ENCODE measurements around the gene OMP.

The OMP gene

DNA sequence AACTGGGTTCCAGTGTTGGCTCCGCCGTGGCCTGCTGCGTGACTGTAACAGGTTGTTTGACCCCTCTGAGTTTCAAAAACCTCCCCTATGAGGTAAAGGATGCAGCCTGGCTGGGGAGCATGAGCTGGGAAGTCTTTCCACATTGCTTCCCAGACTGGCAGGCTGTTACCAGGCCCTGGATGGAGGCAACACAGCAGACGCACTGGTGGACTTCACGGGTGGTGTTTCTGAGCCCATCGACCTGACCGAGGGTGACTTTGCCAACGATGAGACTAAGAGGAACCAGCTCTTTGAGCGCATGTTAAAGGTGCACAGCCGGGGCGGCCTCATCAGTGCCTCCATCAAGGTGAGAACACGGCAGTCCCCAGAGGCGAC, 11.4 kb downstream of the OMP start (continued):
- TF ChIP-seq, protein P1, sequence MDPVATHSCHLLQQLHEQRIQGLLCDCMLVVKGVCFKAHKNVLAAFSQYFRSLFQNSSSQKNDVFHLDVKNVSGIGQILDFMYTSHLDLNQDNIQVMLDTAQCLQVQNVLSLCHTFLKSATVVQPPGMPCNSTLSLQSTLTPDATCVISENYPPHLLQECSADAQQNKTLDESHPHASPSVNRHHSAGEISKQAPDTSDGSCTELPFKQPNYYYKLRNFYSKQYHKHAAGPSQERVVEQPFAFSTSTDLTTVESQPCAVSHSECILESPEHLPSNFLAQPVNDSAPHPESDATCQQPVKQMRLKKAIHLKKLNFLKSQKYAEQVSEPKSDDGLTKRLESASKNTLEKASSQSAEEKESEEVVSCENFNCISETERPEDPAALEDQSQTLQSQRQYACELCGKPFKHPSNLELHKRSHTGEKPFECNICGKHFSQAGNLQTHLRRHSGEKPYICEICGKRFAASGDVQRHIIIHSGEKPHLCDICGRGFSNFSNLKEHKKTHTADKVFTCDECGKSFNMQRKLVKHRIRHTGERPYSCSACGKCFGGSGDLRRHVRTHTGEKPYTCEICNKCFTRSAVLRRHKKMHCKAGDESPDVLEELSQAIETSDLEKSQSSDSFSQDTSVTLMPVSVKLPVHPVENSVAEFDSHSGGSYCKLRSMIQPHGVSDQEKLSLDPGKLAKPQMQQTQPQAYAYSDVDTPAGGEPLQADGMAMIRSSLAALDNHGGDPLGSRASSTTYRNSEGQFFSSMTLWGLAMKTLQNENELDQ (tag by site-specific recombination; IDR thresholded peaks at IDR 0.05; ENCODE audit: low read depth), result no peak

DNA sequence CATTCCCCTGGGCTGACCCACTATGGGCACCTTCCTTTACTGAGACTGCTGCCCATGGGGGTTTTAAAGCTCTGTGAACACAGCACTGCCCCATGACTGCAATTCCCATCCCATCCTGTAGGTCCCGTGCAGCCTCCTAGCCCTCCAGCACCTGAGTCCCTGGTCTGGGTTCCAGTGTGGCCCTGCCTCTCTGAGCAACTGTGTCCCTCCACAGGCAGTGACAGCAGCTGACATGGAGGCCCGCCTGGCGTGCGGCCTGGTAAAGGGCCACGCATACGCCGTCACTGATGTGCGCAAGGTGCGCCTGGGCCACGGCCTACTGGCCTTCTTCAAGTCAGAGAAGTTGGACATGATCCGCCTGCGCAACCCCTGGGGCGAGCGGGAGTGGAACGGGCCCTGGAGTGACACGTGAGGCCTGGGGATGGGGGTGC, 12.6 kb downstream of the OMP start:
- no peaks in the 10 kb centered on the region for H3K36me3 ChIP-seq (ENCODE audit: control insufficient read depth in 2 of 2, insufficient read depth in 1 of 2, low read length in 2 of 2)
- TF ChIP-seq, protein P2, sequence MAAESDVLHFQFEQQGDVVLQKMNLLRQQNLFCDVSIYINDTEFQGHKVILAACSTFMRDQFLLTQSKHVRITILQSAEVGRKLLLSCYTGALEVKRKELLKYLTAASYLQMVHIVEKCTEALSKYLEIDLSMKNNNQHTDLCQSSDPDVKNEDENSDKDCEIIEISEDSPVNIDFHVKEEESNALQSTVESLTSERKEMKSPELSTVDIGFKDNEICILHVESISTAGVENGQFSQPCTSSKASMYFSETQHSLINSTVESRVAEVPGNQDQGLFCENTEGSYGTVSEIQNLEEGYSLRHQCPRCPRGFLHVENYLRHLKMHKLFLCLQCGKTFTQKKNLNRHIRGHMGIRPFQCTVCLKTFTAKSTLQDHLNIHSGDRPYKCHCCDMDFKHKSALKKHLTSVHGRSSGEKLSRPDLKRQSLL (tag by site-specific recombination; IDR thresholded peaks at IDR 0.05), result no peak
- TF ChIP-seq EGR2 (tag by site-specific recombination; IDR thresholded peaks at IDR 0.05; ENCODE audit: low read depth) (no peak), ZNF660 (tag by site-specific recombination; IDR thresholded peaks at IDR 0.05) (no peak), ZNF707 (tag by site-specific recombination; IDR thresholded peaks at IDR 0.05) (no peak), ZNF133 (tag by site-specific recombination; IDR thresholded peaks at IDR 0.05) (no peak), SP7 (tag by site-specific recombination; IDR thresholded peaks at IDR 0.05) (no peak), SP3 (tag by site-specific recombination; IDR thresholded peaks at IDR 0.05) (no peak), ZBTB17 (tag by site-specific recombination; IDR thresholded peaks at IDR 0.05) (no peak), OSR2 (tag by site-specific recombination; IDR thresholded peaks at IDR 0.05) (no peak), KLF9 (tag by site-specific recombination; IDR thresholded peaks at IDR 0.05; ENCODE audit: low read depth) (no peak)
- TF ChIP-seq, protein P3, sequence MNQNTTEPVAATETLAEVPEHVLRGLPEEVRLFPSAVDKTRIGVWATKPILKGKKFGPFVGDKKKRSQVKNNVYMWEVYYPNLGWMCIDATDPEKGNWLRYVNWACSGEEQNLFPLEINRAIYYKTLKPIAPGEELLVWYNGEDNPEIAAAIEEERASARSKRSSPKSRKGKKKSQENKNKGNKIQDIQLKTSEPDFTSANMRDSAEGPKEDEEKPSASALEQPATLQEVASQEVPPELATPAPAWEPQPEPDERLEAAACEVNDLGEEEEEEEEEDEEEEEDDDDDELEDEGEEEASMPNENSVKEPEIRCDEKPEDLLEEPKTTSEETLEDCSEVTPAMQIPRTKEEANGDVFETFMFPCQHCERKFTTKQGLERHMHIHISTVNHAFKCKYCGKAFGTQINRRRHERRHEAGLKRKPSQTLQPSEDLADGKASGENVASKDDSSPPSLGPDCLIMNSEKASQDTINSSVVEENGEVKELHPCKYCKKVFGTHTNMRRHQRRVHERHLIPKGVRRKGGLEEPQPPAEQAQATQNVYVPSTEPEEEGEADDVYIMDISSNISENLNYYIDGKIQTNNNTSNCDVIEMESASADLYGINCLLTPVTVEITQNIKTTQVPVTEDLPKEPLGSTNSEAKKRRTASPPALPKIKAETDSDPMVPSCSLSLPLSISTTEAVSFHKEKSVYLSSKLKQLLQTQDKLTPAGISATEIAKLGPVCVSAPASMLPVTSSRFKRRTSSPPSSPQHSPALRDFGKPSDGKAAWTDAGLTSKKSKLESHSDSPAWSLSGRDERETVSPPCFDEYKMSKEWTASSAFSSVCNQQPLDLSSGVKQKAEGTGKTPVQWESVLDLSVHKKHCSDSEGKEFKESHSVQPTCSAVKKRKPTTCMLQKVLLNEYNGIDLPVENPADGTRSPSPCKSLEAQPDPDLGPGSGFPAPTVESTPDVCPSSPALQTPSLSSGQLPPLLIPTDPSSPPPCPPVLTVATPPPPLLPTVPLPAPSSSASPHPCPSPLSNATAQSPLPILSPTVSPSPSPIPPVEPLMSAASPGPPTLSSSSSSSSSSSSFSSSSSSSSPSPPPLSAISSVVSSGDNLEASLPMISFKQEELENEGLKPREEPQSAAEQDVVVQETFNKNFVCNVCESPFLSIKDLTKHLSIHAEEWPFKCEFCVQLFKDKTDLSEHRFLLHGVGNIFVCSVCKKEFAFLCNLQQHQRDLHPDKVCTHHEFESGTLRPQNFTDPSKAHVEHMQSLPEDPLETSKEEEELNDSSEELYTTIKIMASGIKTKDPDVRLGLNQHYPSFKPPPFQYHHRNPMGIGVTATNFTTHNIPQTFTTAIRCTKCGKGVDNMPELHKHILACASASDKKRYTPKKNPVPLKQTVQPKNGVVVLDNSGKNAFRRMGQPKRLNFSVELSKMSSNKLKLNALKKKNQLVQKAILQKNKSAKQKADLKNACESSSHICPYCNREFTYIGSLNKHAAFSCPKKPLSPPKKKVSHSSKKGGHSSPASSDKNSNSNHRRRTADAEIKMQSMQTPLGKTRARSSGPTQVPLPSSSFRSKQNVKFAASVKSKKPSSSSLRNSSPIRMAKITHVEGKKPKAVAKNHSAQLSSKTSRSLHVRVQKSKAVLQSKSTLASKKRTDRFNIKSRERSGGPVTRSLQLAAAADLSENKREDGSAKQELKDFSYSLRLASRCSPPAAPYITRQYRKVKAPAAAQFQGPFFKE (tag by site-specific recombination; IDR thresholded peaks at IDR 0.05; ENCODE audit: borderline replicate concordance), result no peak
- H3K27ac ChIP-seq (ENCODE audit: extremely low read depth, low read depth, low read length), result no peak overlapping the region
- ChIA-PET CTCF (interaction anchor here (0.7 to 2.9 kb wide), 6 partner anchors 12 to 497 kb away, joined by 3 to 15 read pairs (median 4); partner anchors contain the start of gene MYO7A), POLR2A (no interaction called here)
- no peaks in the 10 kb centered on the region for H3K9me3 ChIP-seq (ENCODE audit: control insufficient read depth, insufficient read depth, low read depth, low read length)
- H3K4me3 ChIP-seq (ENCODE audit: low read depth, low read length), result no peak overlapping the region
- no peaks in the 10 kb centered on the region for H3K4me1 ChIP-seq (ENCODE audit: control insufficient read depth, insufficient read depth, low read length)

DNA sequence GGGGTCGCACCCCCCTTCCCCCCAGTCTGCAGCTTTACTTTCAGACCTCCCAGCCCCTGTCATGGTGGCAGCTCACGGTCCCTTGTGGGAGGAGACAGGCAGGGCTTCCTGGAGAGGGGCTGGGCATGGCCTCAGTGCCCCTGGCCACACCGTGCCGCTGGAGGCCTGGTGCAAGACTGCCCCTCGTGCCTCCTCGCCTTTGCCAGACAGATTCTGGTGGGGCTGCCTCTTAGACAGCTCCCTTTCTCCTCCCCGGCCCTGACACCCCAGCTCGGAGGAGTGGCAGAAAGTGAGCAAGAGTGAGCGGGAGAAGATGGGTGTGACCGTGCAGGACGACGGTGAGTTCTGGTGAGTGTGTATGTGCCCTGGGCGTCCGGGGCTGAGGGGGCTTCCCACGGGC, 13.3 kb downstream of the OMP start:
- no peaks in the 10 kb centered on the region for H3K36me3 ChIP-seq (ENCODE audit: control insufficient read depth in 2 of 2, insufficient read depth in 1 of 2, low read length in 2 of 2)
- H3K4me3 ChIP-seq (ENCODE audit: low read depth, low read length), result no peak overlapping the region
- no peaks in the 10 kb centered on the region for H3K9me3 ChIP-seq (ENCODE audit: control insufficient read depth, insufficient read depth, low read depth, low read length)
- H3K4me1 ChIP-seq (ENCODE audit: control insufficient read depth, insufficient read depth, low read length), result no peaks in the 10 kb centered on the region
- CTCF ChIA-PET, result interaction anchor here (0.7 kb wide), 1 partner anchor 14 kb away, joined by 3 read pairs; no protein-coding TSS in a partner anchor
- POLR2A ChIA-PET, result no interaction called here
- no peak overlapping the region for H3K27ac ChIP-seq (ENCODE audit: extremely low read depth, low read depth, low read length)
- TF ChIP-seq GLIS2 (tag by site-specific recombination; IDR thresholded peaks at IDR 0.05) (no peak), KLF7 (tag by site-specific recombination; IDR thresholded peaks at IDR 0.05; ENCODE audit: borderline replicate concordance) (no peak), KLF8 (tag by site-specific recombination; IDR thresholded peaks at IDR 0.05) (no peak), ZNF843 (tag by site-specific recombination; IDR thresholded peaks at IDR 0.05) (no peak), ZNF155 (tag by site-specific recombination; IDR thresholded peaks at IDR 0.05) (no peak), OVOL3 (tag by site-specific recombination; IDR thresholded peaks at IDR 0.05) (no peak), ZNF138 (tag by site-specific recombination; IDR thresholded peaks at IDR 0.05; ENCODE audit: borderline replicate concordance) (no peak), PRDM1 (tag by site-specific recombination; IDR thresholded peaks at IDR 0.05) (no peak), ZNF768 (tag by site-specific recombination; IDR thresholded peaks at IDR 0.05) (no peak), RBAK (tag by site-specific recombination; IDR thresholded peaks at IDR 0.05) (no peak)
- TF ChIP-seq, protein P4, sequence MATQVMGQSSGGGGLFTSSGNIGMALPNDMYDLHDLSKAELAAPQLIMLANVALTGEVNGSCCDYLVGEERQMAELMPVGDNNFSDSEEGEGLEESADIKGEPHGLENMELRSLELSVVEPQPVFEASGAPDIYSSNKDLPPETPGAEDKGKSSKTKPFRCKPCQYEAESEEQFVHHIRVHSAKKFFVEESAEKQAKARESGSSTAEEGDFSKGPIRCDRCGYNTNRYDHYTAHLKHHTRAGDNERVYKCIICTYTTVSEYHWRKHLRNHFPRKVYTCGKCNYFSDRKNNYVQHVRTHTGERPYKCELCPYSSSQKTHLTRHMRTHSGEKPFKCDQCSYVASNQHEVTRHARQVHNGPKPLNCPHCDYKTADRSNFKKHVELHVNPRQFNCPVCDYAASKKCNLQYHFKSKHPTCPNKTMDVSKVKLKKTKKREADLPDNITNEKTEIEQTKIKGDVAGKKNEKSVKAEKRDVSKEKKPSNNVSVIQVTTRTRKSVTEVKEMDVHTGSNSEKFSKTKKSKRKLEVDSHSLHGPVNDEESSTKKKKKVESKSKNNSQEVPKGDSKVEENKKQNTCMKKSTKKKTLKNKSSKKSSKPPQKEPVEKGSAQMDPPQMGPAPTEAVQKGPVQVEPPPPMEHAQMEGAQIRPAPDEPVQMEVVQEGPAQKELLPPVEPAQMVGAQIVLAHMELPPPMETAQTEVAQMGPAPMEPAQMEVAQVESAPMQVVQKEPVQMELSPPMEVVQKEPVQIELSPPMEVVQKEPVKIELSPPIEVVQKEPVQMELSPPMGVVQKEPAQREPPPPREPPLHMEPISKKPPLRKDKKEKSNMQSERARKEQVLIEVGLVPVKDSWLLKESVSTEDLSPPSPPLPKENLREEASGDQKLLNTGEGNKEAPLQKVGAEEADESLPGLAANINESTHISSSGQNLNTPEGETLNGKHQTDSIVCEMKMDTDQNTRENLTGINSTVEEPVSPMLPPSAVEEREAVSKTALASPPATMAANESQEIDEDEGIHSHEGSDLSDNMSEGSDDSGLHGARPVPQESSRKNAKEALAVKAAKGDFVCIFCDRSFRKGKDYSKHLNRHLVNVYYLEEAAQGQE (tag by site-specific recombination; IDR thresholded peaks at IDR 0.05), result no peak
